Astrocyte (in vitro differentiated cells and primary cell): ENCODE data around the gene ANKUB1.

ENCODE experiments used
- CTCF ChIP-seq: IDR thresholded peaks from 2 replicates; pipeline ENCODE4 v1.5.1; 2011; ENCODE audit warnings: low read depth, mild to moderate bottlenecking, inconsistent platforms, low read length, moderate library complexity; ENCODE audit not compliant: insufficient read depth
- EZH2 ChIP-seq: IDR thresholded peaks from 2 replicates; pipeline ENCODE4 v1.6.1; 2012; ENCODE audit warnings: mild to moderate bottlenecking, low read length, inconsistent platforms; ENCODE audit not compliant: insufficient read depth

GRCh38 chr3:149732234-149732633, 60.1 kb downstream of the ANKUB1 start:
- no peak for TF ChIP-seq CTCF
- TF ChIP-seq EZH2, result no peak
